GM23338 (cell line): Measurements from ENCODE around the gene CPSF7. TPM values are rescaled to one million over a fixed set of nuclear protein-coding genes. Genes with fewer than 3 reads are reported as not detected.

Experiments
- ATAC-seq: fragments of 200-7000 bp; cut with Tn5 transposase; 3 replicates; pipeline ENCODE4 v1.9.1; 2020
- DNase-seq: peaks from one replicate; pipeline ENCODE4 v3.0.0-alpha.2; 2015; ENCODE audit warnings: low spot score
- H2AFZ ChIP-seq: fragments of 200-600 bp; sonication (generic); 2 replicates; pipeline ENCODE4 v1.8.0; 2016; ENCODE audit warnings: antibody characterized with exemption, mild to moderate bottlenecking, moderate library complexity
- H3F3A ChIP-seq: fragments of 200-600 bp; sonication (generic); replicated peaks from 2 replicates; pipeline ENCODE4 v1.8.0; 2017; ENCODE audit warnings: antibody characterized with exemption, mixed run types, low read depth
- H3K27ac ChIP-seq: fragments of 200-600 bp; sonication (generic); 2 replicates; pipeline ENCODE4 v1.6.1; 2016; ENCODE audit warnings: low read depth
- H3K27me3 ChIP-seq: fragments of 200-600 bp; sonication (generic); 2 replicates; pipeline ENCODE4 v1.8.0; 2016; ENCODE audit warnings: mild to moderate bottlenecking, mixed run types, moderate library complexity; ENCODE audit not compliant: insufficient read depth
- H3K36me3 ChIP-seq: fragments of 200-600 bp; sonication (generic); 2 replicates; pipeline ENCODE4 v1.8.0; 2016; ENCODE audit warnings: mild to moderate bottlenecking; ENCODE audit not compliant: insufficient read depth
- H3K4me1 ChIP-seq: fragments of 200-600 bp; sonication (generic); 2 replicates; pipeline ENCODE4 v1.8.0; 2016; ENCODE audit warnings: mild to moderate bottlenecking, moderate library complexity; ENCODE audit not compliant: insufficient read depth
- H3K4me2 ChIP-seq: fragments of 200-600 bp; sonication (generic); 2 replicates; pipeline ENCODE4 v1.7.1; 2017; ENCODE audit warnings: mixed run types
- H3K4me3 ChIP-seq: fragments of 200-600 bp; sonication (generic); 2 replicates; pipeline ENCODE4 v1.6.1; 2016; ENCODE audit warnings: mixed run types
- H3K79me2 ChIP-seq: fragments of 200-600 bp; sonication (generic); replicated peaks from 2 replicates; pipeline ENCODE4 v1.8.0; 2017; ENCODE audit warnings: mild to moderate bottlenecking; ENCODE audit not compliant: insufficient read depth
- H3K9me2 ChIP-seq: fragments of 200-600 bp; sonication (generic); 2 replicates; pipeline ENCODE4 v1.8.0; 2017; ENCODE audit not compliant: insufficient read depth
- H4K20me1 ChIP-seq: fragments of 200-600 bp; sonication (generic); replicated peaks from 2 replicates; pipeline ENCODE4 v1.8.0; 2017; ENCODE audit warnings: mild to moderate bottlenecking; ENCODE audit not compliant: insufficient read depth
- H3K27ac Mint-ChIP-seq: 2 replicates; pipeline ENCODE4 v1.8.0; 2020; ENCODE audit warnings: inconsistent platforms, mild to moderate bottlenecking, moderate library complexity, mixed read lengths
- H3K27me3 Mint-ChIP-seq: 3 replicates; pipeline ENCODE4 v1.8.0; 2022; ENCODE audit warnings: low read depth, mild to moderate bottlenecking, moderate library complexity, mixed read lengths, inconsistent platforms; ENCODE audit not compliant: insufficient read depth, poor library complexity
- H3K36me3 Mint-ChIP-seq: 3 replicates; pipeline ENCODE4 v1.8.0; 2021; ENCODE audit warnings: low read depth, mild to moderate bottlenecking, inconsistent platforms, moderate library complexity, mixed read lengths
- H3K4me1 Mint-ChIP-seq: 3 replicates; pipeline ENCODE4 v1.8.0; 2020; ENCODE audit warnings: mild to moderate bottlenecking, inconsistent platforms, mixed read lengths
- H3K4me3 Mint-ChIP-seq: 3 replicates; pipeline ENCODE4 v1.8.0; 2021; ENCODE audit warnings: moderate library complexity, mild to moderate bottlenecking, inconsistent platforms, mixed read lengths
- H3K9me3 Mint-ChIP-seq: 3 replicates; pipeline ENCODE4 v1.8.0; 2020; ENCODE audit warnings: moderate library complexity, mild to moderate bottlenecking, inconsistent platforms, mixed read lengths
- CREB1 ChIP-seq: fragments of 250-450 bp; sonication (Bioruptor Pico); IDR thresholded peaks from 2 replicates; pipeline ENCODE4 v1.5.0; 2020; ENCODE audit warnings: low read depth, mild to moderate bottlenecking, moderate library complexity
- ETS1 ChIP-seq: IDR thresholded peaks from 2 replicates; pipeline ENCODE4 v1.6.1; 2016; ENCODE audit warnings: antibody characterized with exemption
- EZH2 ChIP-seq: fragments of 200-600 bp; sonication (generic); IDR thresholded peaks from one replicate; pipeline ENCODE4 v1.8.0; 2017; ENCODE audit warnings: antibody characterized with exemption, mild to moderate bottlenecking, low read depth; ENCODE audit not compliant: unreplicated experiment
- EZH2phosphoT487 ChIP-seq: fragments of 200-600 bp; sonication (generic); IDR thresholded peaks from one replicate; pipeline ENCODE4 v1.8.1; 2018; ENCODE audit warnings: antibody characterized with exemption; ENCODE audit not compliant: unreplicated experiment
- JUNB ChIP-seq: IDR thresholded peaks from one replicate; pipeline ENCODE4 v1.6.1; 2016; ENCODE audit warnings: antibody characterized with exemption; ENCODE audit not compliant: unreplicated experiment
- REST ChIP-seq: IDR thresholded peaks from one replicate; pipeline ENCODE4 v1.6.1; 2018; ENCODE audit warnings: antibody characterized with exemption; ENCODE audit not compliant: unreplicated experiment
- STAT1 ChIP-seq: IDR thresholded peaks from one replicate; pipeline ENCODE4 v1.6.1; 2016; ENCODE audit warnings: antibody characterized with exemption; ENCODE audit not compliant: unreplicated experiment
- ZNF331 ChIP-seq: fragments of 250-450 bp; sonication (Bioruptor Pico); IDR thresholded peaks from 2 replicates; pipeline ENCODE4 v1.5.0; 2020; ENCODE audit warnings: low read depth, mild to moderate bottlenecking, moderate library complexity
- polyA plus RNA-seq: library from polyadenylated mRNA; unstranded; fragments of >200 nt; fragmentation: Nextera tagmentation; extraction: Ambion mirVana; gene quantifications from 2 replicates; pipeline ENCODE4 v1.2.1, GENCODE V29; 2016
- total RNA-seq: library from RNA; depleted of rRNA; stranded (reverse); fragments of >200 nt; shearing (Covaris generic); gene quantifications from 2 replicates; pipeline ENCODE4 v1.2.3, GENCODE V29; 2014
- TF ChIP-seq, protein P1 (sequence below), 2 experiments: fragments of 200-600 bp in 1 of 2; sonication (generic) in 1 of 2; conservative IDR thresholded peaks; 2 replicates each; pipeline versions ENCODE4 v1.5.1 to v1.6.1; 2016 to 2017; ENCODE audit warnings: antibody characterized with exemption in 2 of 2, low read depth in 2 of 2, mild to moderate bottlenecking in 2 of 2, moderate library complexity in 1 of 2

Gene CPSF7
- total and polyA plus RNA-seq, 2 experiments from 2014 or later: 27.4 to 60.6 TPM

DNA sequence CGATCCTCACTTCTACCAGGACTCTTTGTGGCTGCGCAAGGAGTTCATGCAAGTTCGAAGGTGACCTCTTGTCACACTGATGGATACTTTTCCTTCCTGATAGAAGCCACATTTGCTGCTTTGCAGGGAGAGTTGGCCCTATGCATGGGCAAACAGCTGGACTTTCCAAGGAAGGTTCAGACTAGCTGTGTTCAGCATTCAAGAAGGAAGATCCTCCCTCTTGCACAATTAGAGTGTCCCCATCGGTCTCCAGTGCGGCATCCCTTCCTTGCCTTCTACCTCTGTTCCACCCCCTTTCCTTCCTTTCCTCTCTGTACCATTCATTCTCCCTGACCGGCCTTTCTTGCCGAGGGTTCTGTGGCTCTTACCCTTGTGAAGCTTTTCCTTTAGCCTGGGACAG lies 61.1 kb downstream of the CPSF7 start (continued):
- TF ChIP-seq CREB1 (CRISPR knock-in tag) (no peak), STAT1 (no peak), JUNB (no peak), EZH2 (no peak), REST (no peak), ETS1 (no peak), ZNF331 (CRISPR knock-in tag) (no peak), EZH2phosphoT487 (no peak)
- TF ChIP-seq, protein P1, sequence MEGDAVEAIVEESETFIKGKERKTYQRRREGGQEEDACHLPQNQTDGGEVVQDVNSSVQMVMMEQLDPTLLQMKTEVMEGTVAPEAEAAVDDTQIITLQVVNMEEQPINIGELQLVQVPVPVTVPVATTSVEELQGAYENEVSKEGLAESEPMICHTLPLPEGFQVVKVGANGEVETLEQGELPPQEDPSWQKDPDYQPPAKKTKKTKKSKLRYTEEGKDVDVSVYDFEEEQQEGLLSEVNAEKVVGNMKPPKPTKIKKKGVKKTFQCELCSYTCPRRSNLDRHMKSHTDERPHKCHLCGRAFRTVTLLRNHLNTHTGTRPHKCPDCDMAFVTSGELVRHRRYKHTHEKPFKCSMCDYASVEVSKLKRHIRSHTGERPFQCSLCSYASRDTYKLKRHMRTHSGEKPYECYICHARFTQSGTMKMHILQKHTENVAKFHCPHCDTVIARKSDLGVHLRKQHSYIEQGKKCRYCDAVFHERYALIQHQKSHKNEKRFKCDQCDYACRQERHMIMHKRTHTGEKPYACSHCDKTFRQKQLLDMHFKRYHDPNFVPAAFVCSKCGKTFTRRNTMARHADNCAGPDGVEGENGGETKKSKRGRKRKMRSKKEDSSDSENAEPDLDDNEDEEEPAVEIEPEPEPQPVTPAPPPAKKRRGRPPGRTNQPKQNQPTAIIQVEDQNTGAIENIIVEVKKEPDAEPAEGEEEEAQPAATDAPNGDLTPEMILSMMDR (conservative IDR thresholded peaks at IDR 0.05; ENCODE audit: low read depth in 2 of 2): no peak

DNA sequence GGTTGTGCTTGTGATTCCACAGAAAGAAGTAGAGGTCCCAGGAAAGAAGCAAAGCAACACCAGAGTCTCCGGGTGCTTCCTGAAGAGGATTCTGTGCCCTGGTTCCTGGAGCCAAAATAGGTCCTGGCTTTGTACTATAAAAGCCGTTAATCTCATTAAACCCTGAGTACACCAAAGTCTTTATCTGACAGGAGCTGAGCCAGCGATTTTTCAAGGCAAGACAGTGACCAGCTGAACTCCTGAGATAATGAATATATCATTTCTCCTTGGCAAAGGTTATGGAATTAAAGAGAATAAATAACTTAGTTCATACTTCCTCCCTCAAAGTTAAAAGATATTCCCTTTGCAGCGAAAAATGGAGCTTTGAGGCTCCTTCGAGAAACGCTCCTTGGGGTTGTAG lies 62.4 kb downstream of the CPSF7 start:
- Histone ChIP-seq H3K4me1 (peaks cover 4% of the 10 kb centered on the region), H3K4me3 (no peak overlapping the region), H3F3A (peaks cover 10% of the 10 kb centered on the region; the same call in 1 of the 2 replicates), H2AFZ (no peak overlapping the region), H4K20me1 (peaks cover 9% of the 10 kb centered on the region), H3K4me2 (no peak overlapping the region), H3K79me2 (peaks cover 19% of the 10 kb centered on the region), H3K27ac (no peak overlapping the region), H3K36me3 (peaks cover 44% of the 10 kb centered on the region), H3K9me2 (no peaks in the 10 kb centered on the region), H3K27me3 (no peaks in the 10 kb centered on the region)
- Mint-ChIP-seq H3K9me3 (peaks cover 20% of the 10 kb centered on the region), H3K4me1 (peaks cover 7% of the 10 kb centered on the region; the same call in 2 of the 3 replicates), H3K27me3 (peaks cover 11% of the 10 kb centered on the region), H3K36me3 (peaks cover 86% of the 10 kb centered on the region), H3K4me3 (no peak overlapping the region), H3K27ac (no peak overlapping the region)
- DNase-seq (no peak), ATAC-seq (no peak)
- TF ChIP-seq EZH2phosphoT487: no peak
- no peak for TF ChIP-seq REST
